GM12878 (cell line): Measurements from ENCODE around the gene HERPUD2. TPM values are rescaled to one million over a fixed set of nuclear protein-coding genes. Genes with fewer than 3 reads are reported as not detected.
"Not testable (repeated sequence)": the region's sequence is repeated elsewhere in the genome, so short reads cannot be mapped to it uniquely, and the experiment has no call there.

Experiments used
- ATAC-seq: fragments of 200-7000 bp; cut with Tn5 transposase; 3 replicates; pipeline ENCODE4 v1.9.1; 2020; ENCODE audit warnings: mild to moderate bottlenecking, moderate library complexity
- BruUV-seq: library from RNA; stranded (reverse); fragments of 400-500 nt; replicated peaks from 2 replicates; lab custom pipeline; 2021; lab: Mats Ljungman, UMichigan
- CTCF ChIA-PET: fragments of 300-600 bp; sonication (Branson Sonifier 250); formaldehyde crosslinking; extraction: SDS; loops from one replicate; lab custom pipeline; 2021; ENCODE audit warnings: inconsistent platforms; lab: Yijun Ruan, JAX
- POLR2A ChIA-PET: fragments of 350-600 bp; formaldehyde crosslinking; extraction: SDS; loops from one replicate; lab custom pipeline; 2021; ENCODE audit warnings: inconsistent platforms; lab: Charles Lee
- RAD21 ChIA-PET: fragments of 300-600 bp; sonication (Branson Sonifier 250); formaldehyde crosslinking; loops from one replicate; lab custom pipeline; 2023; ENCODE audit warnings: antibody characterized with exemption; ENCODE audit not compliant: unreplicated experiment; lab: Charles Lee
- SMC1A ChIA-PET: fragments of 300-600 bp; sonication (Branson Sonifier 250); formaldehyde crosslinking; loops from one replicate; lab custom pipeline; 2023; ENCODE audit not compliant: unreplicated experiment, uncharacterized antibody; lab: Charles Lee
- DNase-seq: peaks from one replicate; pipeline ENCODE4 v3.0.0-alpha.2; 2011; ENCODE audit warnings: low read depth, low spot score
- FAIRE-seq: peaks from 3 replicates; lab custom pipeline; 2011; peaks lifted over from hg19 to GRCh38; lab: Jason Lieb, UNC
- H2AFZ ChIP-seq: 2 replicates; pipeline ENCODE4 v1.6.0; 2011; ENCODE audit warnings: low read depth, low read length, control low read depth; ENCODE audit not compliant: control insufficient read depth
- H3K27ac ChIP-seq: 2 replicates; pipeline ENCODE4 v1.5.1; 2011; ENCODE audit warnings: control low read depth; ENCODE audit not compliant: control insufficient read depth, insufficient read depth
- H3K27me3 ChIP-seq, 2 experiments: replicated peaks in 1 of 2; 2 replicates each; pipeline versions ENCODE4 v1.6.0 to v1.6.1; 2011; ENCODE audit warnings: low read length in 1 of 2; ENCODE audit not compliant: control insufficient read depth in 2 of 2, insufficient read depth in 2 of 2
- H3K36me3 ChIP-seq, 2 experiments: 2 replicates each; pipeline ENCODE4 v1.5.1; 2011; ENCODE audit warnings: low read length in 1 of 2; ENCODE audit not compliant: control insufficient read depth in 2 of 2, insufficient read depth in 2 of 2
- H3K4me1 ChIP-seq: 2 replicates; pipeline ENCODE4 v1.6.1; 2011; ENCODE audit warnings: mild to moderate bottlenecking, low read length, moderate library complexity, mixed read lengths; ENCODE audit not compliant: control insufficient read depth, insufficient read depth
- H3K4me2 ChIP-seq: 2 replicates; pipeline ENCODE4 v1.6.0; 2011; ENCODE audit warnings: control low read depth; ENCODE audit not compliant: control insufficient read depth, insufficient read depth
- H3K4me3 ChIP-seq: fragments of 200-600 bp; sonication (generic); 2 replicates; pipeline ENCODE4 v1.5.1; 2016
- H3K79me2 ChIP-seq: 2 replicates; pipeline ENCODE4 v1.6.0; 2011; ENCODE audit warnings: low read length; ENCODE audit not compliant: control insufficient read depth, insufficient read depth
- H3K9ac ChIP-seq: 2 replicates; pipeline ENCODE4 v1.8.0; 2011; ENCODE audit warnings: low read length, control low read depth, mixed read lengths; ENCODE audit not compliant: control insufficient read depth, insufficient read depth
- H3K9me3 ChIP-seq: replicated peaks from 3 replicates; pipeline ENCODE4 v1.5.1; 2011; ENCODE audit warnings: mild to moderate bottlenecking, low read length; ENCODE audit not compliant: control insufficient read depth, insufficient read depth
- H4K20me1 ChIP-seq: 2 replicates; pipeline ENCODE4 v1.6.0; 2011; ENCODE audit not compliant: control insufficient read depth, insufficient read depth
- EED ChIP-seq: sonication (generic); IDR thresholded peaks from 2 replicates; pipeline ENCODE4 v1.6.1; 2016; ENCODE audit warnings: antibody characterized with exemption, low read depth
- KAT2A ChIP-seq: conservative IDR thresholded peaks from 2 replicates; pipeline ENCODE4 v1.6.1; 2011; ENCODE audit warnings: low read depth, low read length; ENCODE audit not compliant: control insufficient read depth
- MAX ChIP-seq: IDR thresholded peaks from 2 replicates; pipeline ENCODE4 v1.6.1; 2012; ENCODE audit warnings: low read depth, low read length, improper control_type of control experiment
- NR2F1 ChIP-seq: fragments of 450-650 bp; conservative IDR thresholded peaks from 2 replicates; pipeline ENCODE4 v1.6.1; 2017; ENCODE audit warnings: mild to moderate bottlenecking
- POLR2AphosphoS5 ChIP-seq: IDR thresholded peaks from 2 replicates; pipeline ENCODE4 v1.6.1; 2011; ENCODE audit warnings: mild to moderate bottlenecking, low read length, inconsistent platforms
- SIX5 ChIP-seq: IDR thresholded peaks from 2 replicates; pipeline ENCODE4 v1.6.1; 2011; ENCODE audit warnings: mild to moderate bottlenecking, low read depth, low read length, moderate library complexity; ENCODE audit not compliant: severe bottlenecking
- SREBF2 ChIP-seq: IDR thresholded peaks from 2 replicates; pipeline ENCODE4 v1.6.1; 2012; ENCODE audit warnings: mild to moderate bottlenecking, low read length
- STAT1 ChIP-seq: fragments of 450-650 bp; conservative IDR thresholded peaks from 2 replicates; pipeline ENCODE4 v1.6.1; 2014; ENCODE audit warnings: antibody characterized with exemption, mild to moderate bottlenecking
- ZBED1 ChIP-seq: IDR thresholded peaks from 2 replicates; pipeline ENCODE4 v1.6.1; 2016; ENCODE audit warnings: borderline replicate concordance
- ZNF217 ChIP-seq: fragments of 450-650 bp; IDR thresholded peaks from 2 replicates; pipeline ENCODE4 v1.6.1; 2017; ENCODE audit warnings: antibody characterized with exemption, mild to moderate bottlenecking
- ZZZ3 ChIP-seq: IDR thresholded peaks from 2 replicates; pipeline ENCODE4 v1.6.1; 2011; ENCODE audit warnings: low read depth; ENCODE audit not compliant: control insufficient read depth, insufficient read length
- WGBS: methylation state at CpG from one replicate; pipeline ENCODE4 v1.1.6; 2016; ENCODE audit warnings: low lambda C conversion rate; ENCODE audit not compliant: insufficient replicate concordance, insufficient coverage; ENCODE audit errors: missing lambda C conversion rate; 5-methylcytosine and 5-hydroxymethylcytosine counted together
- in situ Hi-C: fragments of 300-500 bp; cut with MboI; formaldehyde crosslinking; loops from 9 replicates; pipeline ENCODE4 v1.14.3; 2018; ENCODE audit warnings: mixed read lengths
- intact Hi-C: fragments of 100-400 bp; cut with micrococcal nuclease; formaldehyde crosslinking; loops from one replicate; pipeline ENCODE4 v1.14.2; 2022; ENCODE audit not compliant: unreplicated experiment
- polyA plus RNA-seq, 11 experiments: library from polyadenylated mRNA; depleted of rRNA in 4 of 11; unstranded in 6 of 11; stranded (reverse) in 5 of 11; fragments of >200 nt; fragmentation: Nextera tagmentation in 4 of 11; fragmentation: Illumina TruSeq in 1 of 11; extraction: Ambion mirVana in 4 of 11; extraction: Trizol in 1 of 11; gene quantifications; 1 replicate in 1 of 11; 2 replicates in 10 of 11; pipeline versions ENCODE4 v1.2.1 to v1.2.3, GENCODE V29; 2011 to 2016; ENCODE audit warnings: inconsistent platforms in 2 of 11, missing spikeins in 2 of 11, low read depth in 1 of 11
- total RNA-seq, 4 experiments: library from RNA; depleted of rRNA in 3 of 4; stranded (reverse); fragments of >200 nt in 3 of 4; fragmentation: Illumina TruSeq in 1 of 4; extraction: Trizol in 1 of 4; gene quantifications; 2 replicates each; pipeline versions ENCODE4 v1.2.1 to v1.2.3, GENCODE V29; 2013 to 2021
- TF ChIP-seq, protein P1 (sequence below): IDR thresholded peaks from 2 replicates; pipeline ENCODE4 v1.6.1; 2012; ENCODE audit warnings: low read length, inconsistent platforms

Gene HERPUD2
- total and polyA plus RNA-seq, 10 of the 15 experiments (the other 5 are each of a cell fraction or from before 2014, with no cell fraction given): 4.7 to 69.6 (median 13.9) TPM

- POLR2A ChIA-PET: interaction anchor here (1.4 to 3.2 kb wide), 4 partner anchors 9 to 105 kb away, joined by 3 to 12 read pairs (median 4); no protein-coding TSS in a partner anchor
- H3K4me1 ChIP-seq, FAIRE-seq, intact Hi-C loops, H3K27ac ChIP-seq, H3K27me3 ChIP-seq, ATAC-seq, H3K9me3 ChIP-seq, DNase-seq, H4K20me1 ChIP-seq, H2AFZ ChIP-seq, in situ Hi-C loops, H3K36me3 ChIP-seq, H3K4me3 ChIP-seq, H3K9ac ChIP-seq, H3K4me2 ChIP-seq, BruUV-seq: not testable (repeated sequence)
- peaks cover 25% of the 10 kb centered on the region for H3K79me2 ChIP-seq
- RAD21 ChIA-PET: interaction anchor here (11.8 kb wide), 1 partner anchor 28 kb away, joined by 152 read pairs; no protein-coding TSS in a partner anchor
- CTCF ChIA-PET: interaction anchor here (1.1 to 3.5 kb wide), 4 partner anchors 11 to 208 kb away, joined by 3 to 26 read pairs (median 12); no protein-coding TSS in a partner anchor
- WGBS: 96% methylated on average over 3 of the region's 3 CpGs
- SMC1A ChIA-PET: interaction anchor here (2.2 to 14.9 kb wide), 3 partner anchors 11 to 209 kb away, joined by 9 to 157 read pairs (median 12); no protein-coding TSS in a partner anchor
These were observed 3.4 kb upstream of the HERPUD2 start for GRCh38 chr7:35698382-35698781.

DNA sequence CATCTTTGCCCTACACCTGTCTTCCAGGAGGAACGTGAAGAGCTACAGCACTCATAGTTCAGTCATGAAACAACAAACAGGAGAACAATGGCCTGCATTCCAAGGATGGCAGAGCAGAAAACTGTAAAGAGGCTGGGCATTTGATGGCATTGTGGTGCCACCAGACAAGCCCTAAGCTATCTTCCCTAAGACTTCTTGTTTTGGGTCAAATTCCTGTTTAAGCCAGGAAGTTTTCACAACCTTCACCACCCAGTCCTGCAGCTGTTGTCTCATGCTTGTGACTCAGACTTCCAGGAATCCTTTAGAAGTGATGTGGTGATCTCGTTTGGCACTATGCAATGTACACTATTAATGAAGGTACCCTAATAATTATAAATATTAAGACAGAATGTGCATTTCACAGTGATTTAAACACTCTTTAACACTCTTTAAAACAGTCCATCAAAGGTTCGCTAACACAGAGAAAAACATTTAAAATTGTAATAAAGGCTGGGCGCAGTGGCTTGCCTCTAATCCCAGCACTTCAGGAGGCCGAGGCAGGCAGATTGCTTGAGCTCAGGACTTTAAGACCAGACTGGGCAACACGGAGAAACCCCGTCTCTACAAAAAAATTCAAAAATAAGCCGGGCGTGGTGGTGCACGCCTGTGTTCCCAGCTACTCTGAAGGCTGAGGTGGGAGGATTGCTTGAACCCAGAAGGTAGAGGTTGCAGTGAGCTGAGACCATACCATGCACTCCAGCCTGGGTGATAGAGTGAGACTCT, 2.7 kb upstream of the HERPUD2 start:
- H3K4me3 ChIP-seq: no peak overlapping the region
- no peak overlapping the region for H3K27ac ChIP-seq
- no peaks in the 10 kb centered on the region for H4K20me1 ChIP-seq
- no peak for ATAC-seq
- no peak overlapping the region for H3K4me2 ChIP-seq
- ChIA-PET RAD21 (interaction anchor here (0.6 to 11.8 kb wide), 3 partner anchors 12 to 351 kb away, joined by 3 to 152 read pairs (median 24); no protein-coding TSS in a partner anchor), POLR2A (interaction anchor here (1.4 to 4.0 kb wide), 5 partner anchors 10 to 106 kb away, joined by 3 to 17 read pairs (median 5); no protein-coding TSS in a partner anchor), SMC1A (interaction anchor here (0.5 to 14.9 kb wide), 9 partner anchors 9 to 1008 kb away, joined by 3 to 157 read pairs (median 3); no protein-coding TSS in a partner anchor), CTCF (interaction anchor here (0.7 to 4.1 kb wide), 9 partner anchors 9 to 209 kb away, joined by 3 to 16 read pairs (median 4); no protein-coding TSS in a partner anchor)
- no peaks in the 10 kb centered on the region for H3K27me3 ChIP-seq
- intact Hi-C loops: no loop called here
- no peak for FAIRE-seq
- BruUV-seq: no TSS peak
- H3K36me3 ChIP-seq: no peaks in the 10 kb centered on the region
- no peak overlapping the region for H3K9ac ChIP-seq
- peaks cover 31% of the 10 kb centered on the region for H3K79me2 ChIP-seq
- in situ Hi-C loops: no loop called here
- H3K9me3 ChIP-seq: no peaks in the 10 kb centered on the region
- TF ChIP-seq SREBF2: no peak
- no peak for TF ChIP-seq KAT2A
- TF ChIP-seq MAX: no peak
- TF ChIP-seq ZNF217: no peak
- TF ChIP-seq ZBED1: no peak
- no peak for TF ChIP-seq SIX5
- TF ChIP-seq EED: no peak
- TF ChIP-seq ZZZ3: no peak
- TF ChIP-seq STAT1: no peak
- TF ChIP-seq, protein P1, sequence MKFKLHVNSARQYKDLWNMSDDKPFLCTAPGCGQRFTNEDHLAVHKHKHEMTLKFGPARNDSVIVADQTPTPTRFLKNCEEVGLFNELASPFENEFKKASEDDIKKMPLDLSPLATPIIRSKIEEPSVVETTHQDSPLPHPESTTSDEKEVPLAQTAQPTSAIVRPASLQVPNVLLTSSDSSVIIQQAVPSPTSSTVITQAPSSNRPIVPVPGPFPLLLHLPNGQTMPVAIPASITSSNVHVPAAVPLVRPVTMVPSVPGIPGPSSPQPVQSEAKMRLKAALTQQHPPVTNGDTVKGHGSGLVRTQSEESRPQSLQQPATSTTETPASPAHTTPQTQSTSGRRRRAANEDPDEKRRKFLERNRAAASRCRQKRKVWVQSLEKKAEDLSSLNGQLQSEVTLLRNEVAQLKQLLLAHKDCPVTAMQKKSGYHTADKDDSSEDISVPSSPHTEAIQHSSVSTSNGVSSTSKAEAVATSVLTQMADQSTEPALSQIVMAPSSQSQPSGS: no peak
- no peak for TF ChIP-seq POLR2AphosphoS5
- TF ChIP-seq NR2F1: no peak
- DNase-seq: no peak
- no peaks in the 10 kb centered on the region for H3K4me1 ChIP-seq
- H2AFZ ChIP-seq: no peak overlapping the region
- WGBS: 84% methylated on average over 10 of the region's 10 CpGs
